Measurements from ENCODE around the gene MRAS.

MRAS gene

GRCh38 chr3:138344754-138345153, 3.6 kb upstream of the MRAS start:
- no peak for DNase-seq

- DNase-seq, result no peak
These were observed 668 bp downstream of the MRAS start for GRCh38 chr3:138348754-138349739.

GRCh38 chr3:138349926-138350665, 1.7 kb downstream of the MRAS start:
- no peak for DNase-seq

GRCh38 chr3:138351151-138351550, 2.8 kb downstream of the MRAS start:
- no peak for DNase-seq

- no peak for DNase-seq
These were observed 3.7 kb downstream of the MRAS start for GRCh38 chr3:138351916-138352550.

GRCh38 chr3:138354376-138354775, 6.0 kb downstream of the MRAS start:
- DNase-seq, result no peak

GRCh38 chr3:138355071-138355470, 6.7 kb downstream of the MRAS start:
- DNase-seq, result no peak

GRCh38 chr3:138356730-138357405, 8.5 kb downstream of the MRAS start:
- no peak for DNase-seq

GRCh38 chr3:138359148-138359918, 11.0 kb downstream of the MRAS start:
- no peak for DNase-seq

GRCh38 chr3:138359919-138360868, 11.8 kb downstream of the MRAS start:
- DNase-seq, result no peak

GRCh38 chr3:138360869-138361525, 12.6 kb downstream of the MRAS start:
- no peak for DNase-seq

- no peak for DNase-seq
These were observed 13.2 kb downstream of the MRAS start for GRCh38 chr3:138361561-138361971.

GRCh38 chr3:138362538-138362937, 14.2 kb downstream of the MRAS start:
- DNase-seq, result no peak

- DNase-seq, result no peak
These were observed 14.9 kb downstream of the MRAS start for GRCh38 chr3:138363322-138363721.

- no peak for DNase-seq
These were observed 16.2 kb downstream of the MRAS start for GRCh38 chr3:138364356-138365252.

- DNase-seq, result no peak
These were observed 16.8 kb downstream of the MRAS start for GRCh38 chr3:138365253-138365555.

- no peak for DNase-seq
These were observed 17.8 kb downstream of the MRAS start for GRCh38 chr3:138366006-138366759.

GRCh38 chr3:138367326-138367850, 19.0 kb downstream of the MRAS start:
- DNase-seq, result no peak
